Esophagus squamous epithelium (tissue), 4 donors: ENCODE measurements around the gene RABGAP1L.

Source experiments
- CTCF ChIP-seq, 6 experiments: fragments of 450-650 bp in 4 of 6; fragments of 200-600 bp in 2 of 6; sonication (generic) in 2 of 6; IDR thresholded peaks; one replicate each; pipeline ENCODE4 v1.5.1; 2016 to 2019; ENCODE audit warnings: antibody characterized with exemption in 6 of 6, mild to moderate bottlenecking in 4 of 6, moderate library complexity in 4 of 6
- POLR2A ChIP-seq, 4 donors: fragments of 450-650 bp; IDR thresholded peaks; one replicate each; pipeline ENCODE4 v1.6.1; 2017; ENCODE audit warnings: antibody characterized with exemption in 4 of 4, mild to moderate bottlenecking in 4 of 4, moderate library complexity in 3 of 4

DNA sequence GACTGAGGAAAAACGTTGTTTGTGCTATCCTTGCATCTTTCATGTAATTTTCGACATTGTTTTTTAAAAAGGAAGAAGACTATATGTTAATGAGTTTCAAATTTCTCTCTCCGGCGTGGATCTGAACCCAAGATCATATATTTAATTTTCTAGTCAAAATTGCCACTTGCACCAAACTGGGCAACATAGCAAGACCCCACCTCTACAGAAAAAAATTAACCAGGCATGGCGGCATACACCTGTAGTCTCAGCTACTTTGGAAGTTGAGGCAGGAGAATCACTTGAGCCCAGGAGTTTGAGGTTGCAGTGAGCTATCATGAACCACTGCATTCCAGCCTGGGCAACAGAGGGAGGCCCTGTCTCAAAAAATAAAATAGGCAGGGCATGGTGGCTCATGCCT, 16.5 kb upstream of the RABGAP1L start:
- TF ChIP-seq POLR2A (IDR thresholded peaks at IDR 0.05), result no peak
- TF ChIP-seq CTCF (IDR thresholded peaks at IDR 0.05), result no peak
